Hematopoietic multipotent progenitor cell treated with erythropoietin and hydrocortisone succinate and interleukin-3 and kit ligand, for 17 days (in vitro differentiated cells): ENCODE data around the gene TBCA.
"Not testable (repeated sequence)": the region's sequence is repeated elsewhere in the genome, so short reads cannot be mapped to it uniquely, and the experiment has no call there.

ENCODE experiments used
- DNase-seq: peaks from one replicate; pipeline ENCODE4 v3.0.0-alpha.2; 2015; ENCODE audit warnings: low spot score

TBCA gene

GRCh38 chr5:77772729-77773128 is 3.4 kb downstream of the TBCA start:
- DNase-seq: no peak

- DNase-seq: no peak
Measured at GRCh38 chr5:77771452-77771851, 4.7 kb downstream of the TBCA start.

GRCh38 chr5:77770293-77771005 is 5.7 kb downstream of the TBCA start:
- no peak for DNase-seq

GRCh38 chr5:77768978-77769377 is 7.2 kb downstream of the TBCA start:
- DNase-seq: no peak

GRCh38 chr5:77767301-77767700 is 8.8 kb downstream of the TBCA start:
- no peak for DNase-seq

- no peak for DNase-seq
Measured at GRCh38 chr5:77761606-77762005, 14.5 kb downstream of the TBCA start.

- no peak for DNase-seq
Measured at GRCh38 chr5:77758141-77758938, 17.8 kb downstream of the TBCA start.

- DNase-seq: no peak
Measured at GRCh38 chr5:77751328-77752023, 24.7 kb downstream of the TBCA start.

GRCh38 chr5:77750928-77751327 is 25.2 kb downstream of the TBCA start:
- DNase-seq: not testable (repeated sequence)

GRCh38 chr5:77748160-77748559 is 28.0 kb downstream of the TBCA start:
- DNase-seq: no peak

GRCh38 chr5:77744116-77744515 is 32.0 kb downstream of the TBCA start:
- no peak for DNase-seq

- DNase-seq: no peak
Measured at GRCh38 chr5:77743181-77743580, 33.0 kb downstream of the TBCA start.

GRCh38 chr5:77741608-77742007 is 34.5 kb downstream of the TBCA start:
- DNase-seq: no peak

- no peak for DNase-seq
Measured at GRCh38 chr5:77734885-77735284, 41.3 kb downstream of the TBCA start.

- no peak for DNase-seq
Measured at GRCh38 chr5:77733130-77733529, 43.0 kb downstream of the TBCA start.

- no peak for DNase-seq
Measured at GRCh38 chr5:77727190-77727589, 48.9 kb downstream of the TBCA start.

- DNase-seq: no peak
Measured at GRCh38 chr5:77725616-77726015, 50.5 kb downstream of the TBCA start.

- DNase-seq: no peak
Measured at GRCh38 chr5:77724934-77725333, 51.2 kb downstream of the TBCA start.

- DNase-seq: no peak
Measured at GRCh38 chr5:77719666-77720363, 56.3 kb downstream of the TBCA start.

GRCh38 chr5:77718934-77719610 is 57.1 kb downstream of the TBCA start:
- no peak for DNase-seq

GRCh38 chr5:77709993-77710685 is 66.0 kb downstream of the TBCA start:
- DNase-seq: no peak
